GM23248 (cell line): ENCODE results near the gene TUBD1. TPM values are rescaled to one million over a fixed set of nuclear protein-coding genes. Genes with fewer than 3 reads are reported as not detected.
"Not testable (repeated sequence)": the region's sequence is repeated elsewhere in the genome, so short reads cannot be mapped to it uniquely, and the experiment has no call there.

ENCODE experiments used
- DNase-seq: peaks from one replicate; pipeline ENCODE4 v3.0.0-alpha.2; 2015
- H2AFZ ChIP-seq: fragments of 200-600 bp; sonication (generic); 2 replicates; pipeline ENCODE4 v1.6.1; 2016; ENCODE audit warnings: antibody characterized with exemption
- H3F3A ChIP-seq: fragments of 200-600 bp; sonication (generic); 2 replicates; pipeline ENCODE4 v1.6.1; 2016; ENCODE audit warnings: mild to moderate bottlenecking, antibody characterized with exemption, mixed run types; ENCODE audit not compliant: insufficient read depth
- H3K27ac ChIP-seq: fragments of 200-600 bp; sonication (generic); 2 replicates; pipeline ENCODE4 v1.5.1; 2016; ENCODE audit warnings: mild to moderate bottlenecking
- H3K27me3 ChIP-seq: fragments of 200-600 bp; sonication (generic); replicated peaks from 2 replicates; pipeline ENCODE4 v1.6.1; 2016; ENCODE audit warnings: mild to moderate bottlenecking; ENCODE audit not compliant: insufficient read depth
- H3K36me3 ChIP-seq: fragments of 200-600 bp; sonication (generic); 2 replicates; pipeline ENCODE4 v1.6.1; 2016; ENCODE audit warnings: low read depth, mild to moderate bottlenecking
- H3K4me1 ChIP-seq: fragments of 200-600 bp; sonication (generic); 2 replicates; pipeline ENCODE4 v1.6.1; 2016; ENCODE audit warnings: mild to moderate bottlenecking; ENCODE audit not compliant: insufficient read depth
- H3K4me2 ChIP-seq: fragments of 200-600 bp; sonication (generic); one replicate; pipeline ENCODE4 v1.6.1; 2016; ENCODE audit warnings: mild to moderate bottlenecking; ENCODE audit not compliant: unreplicated experiment
- H3K4me3 ChIP-seq: fragments of 200-600 bp; sonication (generic); 2 replicates; pipeline ENCODE4 v1.5.1; 2016; ENCODE audit warnings: mild to moderate bottlenecking
- H3K79me2 ChIP-seq: fragments of 200-600 bp; sonication (generic); 2 replicates; pipeline ENCODE4 v1.6.1; 2016; ENCODE audit warnings: mild to moderate bottlenecking; ENCODE audit not compliant: insufficient read depth
- H3K9ac ChIP-seq: fragments of 200-600 bp; sonication (generic); 2 replicates; pipeline ENCODE4 v1.6.1; 2016; ENCODE audit warnings: mild to moderate bottlenecking
- H3K9me2 ChIP-seq: fragments of 200-600 bp; sonication (generic); 2 replicates; pipeline ENCODE4 v1.6.1; 2016; ENCODE audit warnings: mixed run types, mild to moderate bottlenecking, moderate library complexity; ENCODE audit not compliant: insufficient read depth
- H3K9me3 ChIP-seq: fragments of 200-600 bp; sonication (generic); one replicate; pipeline ENCODE4 v1.6.1; 2017; ENCODE audit warnings: low read depth
- H4K20me1 ChIP-seq: fragments of 200-600 bp; sonication (generic); 2 replicates; pipeline ENCODE4 v1.6.0; 2016; ENCODE audit not compliant: insufficient read depth
- EZH2 ChIP-seq: fragments of 200-600 bp; sonication (generic); IDR thresholded peaks from 2 replicates; pipeline ENCODE4 v1.6.1; 2018; ENCODE audit warnings: antibody characterized with exemption, mild to moderate bottlenecking; ENCODE audit not compliant: insufficient read depth, poor library complexity, severe bottlenecking
- EZH2phosphoT487 ChIP-seq: fragments of 200-600 bp; sonication (generic); IDR thresholded peaks from 2 replicates; pipeline ENCODE4 v1.6.1; 2018; ENCODE audit warnings: antibody characterized with exemption, moderate library complexity, mild to moderate bottlenecking, low read depth; ENCODE audit not compliant: insufficient read depth
- WGBS, 2 experiments: methylation state at CpG; one replicate each; pipeline ENCODE4 v1.1.6; 2015 to 2017; ENCODE audit warnings: low lambda C conversion rate in 2 of 2, low coverage in 1 of 2; ENCODE audit errors: missing lambda C conversion rate in 2 of 2; 5-methylcytosine and 5-hydroxymethylcytosine counted together
- in situ Hi-C: fragments of 300-500 bp; cut with MboI; formaldehyde crosslinking; loops from 2 replicates; pipeline ENCODE4 v1.15.0; 2020
- polyA plus RNA-seq: library from polyadenylated mRNA; unstranded; fragments of >200 nt; fragmentation: Nextera tagmentation; extraction: Ambion mirVana; gene quantifications from 2 replicates; pipeline ENCODE4 v1.2.1, GENCODE V29; 2016
- total RNA-seq: library from RNA; depleted of rRNA; stranded (reverse); fragments of >200 nt; shearing (Covaris generic); gene quantifications from 2 replicates; pipeline ENCODE4 v1.2.3, GENCODE V29; 2014

TUBD1 gene
- total and polyA plus RNA-seq, 2 experiments from 2014 or later: 3.8 to 4.3 TPM

DNA sequence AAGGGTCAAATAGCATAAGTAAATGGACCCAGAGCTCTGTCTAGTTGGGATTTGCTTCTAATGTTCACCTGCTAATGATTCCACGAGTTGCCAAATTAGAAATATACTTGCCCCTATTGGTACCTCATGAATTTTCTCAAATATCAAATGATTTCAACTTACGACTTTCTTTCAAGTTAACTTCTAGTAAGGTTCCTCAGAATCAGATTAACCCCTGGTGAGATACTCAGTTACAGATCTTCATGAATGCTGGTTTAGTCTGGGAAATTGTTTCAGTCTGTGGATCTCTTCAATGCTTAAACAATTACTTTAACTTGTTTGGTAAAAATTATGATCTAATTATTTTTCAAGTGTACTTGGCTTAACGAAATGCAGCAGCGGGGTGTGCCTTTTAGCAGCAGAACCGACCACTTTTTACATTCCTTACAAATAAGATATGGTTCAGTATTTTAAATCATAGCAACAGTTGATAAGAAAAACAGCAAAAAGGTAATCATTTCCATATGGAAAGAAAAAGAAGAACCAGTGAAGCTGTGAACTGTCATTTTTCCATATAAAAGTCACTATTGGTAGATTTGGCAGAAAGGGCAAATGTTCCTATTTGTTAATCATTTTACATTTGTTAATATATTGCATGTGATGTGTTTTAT lies 34.5 kb downstream of the TUBD1 start:
- Histone ChIP-seq H2AFZ (peak overlapping the region; percentile 34; the same call in 1 of the 2 replicates), H3K36me3 (no peaks in the 10 kb centered on the region), H3K9me2 (no peaks in the 10 kb centered on the region), H3K9me3 (no peaks in the 10 kb centered on the region), H3K4me3 (no peak overlapping the region), H3K4me1 (peaks cover 17% of the 10 kb centered on the region), H3K27me3 (no peaks in the 10 kb centered on the region), H4K20me1 (no peaks in the 10 kb centered on the region), H3K27ac (peak overlapping the region; percentile 8; the same call in 1 of the 2 replicates), H3K9ac (peak overlapping the region; percentile 47), H3K4me2 (no peak overlapping the region), H3K79me2 (no peaks in the 10 kb centered on the region), H3F3A (peaks cover 11% of the 10 kb centered on the region)
- peak; percentile 27 for DNase-seq
- 38 to 39% methylated on average over 5 of the region's 5 CpGs for WGBS, 2 experiments
- no peak for TF ChIP-seq EZH2
- TF ChIP-seq EZH2phosphoT487: no peak
- in situ Hi-C loops: no loop called here

DNA sequence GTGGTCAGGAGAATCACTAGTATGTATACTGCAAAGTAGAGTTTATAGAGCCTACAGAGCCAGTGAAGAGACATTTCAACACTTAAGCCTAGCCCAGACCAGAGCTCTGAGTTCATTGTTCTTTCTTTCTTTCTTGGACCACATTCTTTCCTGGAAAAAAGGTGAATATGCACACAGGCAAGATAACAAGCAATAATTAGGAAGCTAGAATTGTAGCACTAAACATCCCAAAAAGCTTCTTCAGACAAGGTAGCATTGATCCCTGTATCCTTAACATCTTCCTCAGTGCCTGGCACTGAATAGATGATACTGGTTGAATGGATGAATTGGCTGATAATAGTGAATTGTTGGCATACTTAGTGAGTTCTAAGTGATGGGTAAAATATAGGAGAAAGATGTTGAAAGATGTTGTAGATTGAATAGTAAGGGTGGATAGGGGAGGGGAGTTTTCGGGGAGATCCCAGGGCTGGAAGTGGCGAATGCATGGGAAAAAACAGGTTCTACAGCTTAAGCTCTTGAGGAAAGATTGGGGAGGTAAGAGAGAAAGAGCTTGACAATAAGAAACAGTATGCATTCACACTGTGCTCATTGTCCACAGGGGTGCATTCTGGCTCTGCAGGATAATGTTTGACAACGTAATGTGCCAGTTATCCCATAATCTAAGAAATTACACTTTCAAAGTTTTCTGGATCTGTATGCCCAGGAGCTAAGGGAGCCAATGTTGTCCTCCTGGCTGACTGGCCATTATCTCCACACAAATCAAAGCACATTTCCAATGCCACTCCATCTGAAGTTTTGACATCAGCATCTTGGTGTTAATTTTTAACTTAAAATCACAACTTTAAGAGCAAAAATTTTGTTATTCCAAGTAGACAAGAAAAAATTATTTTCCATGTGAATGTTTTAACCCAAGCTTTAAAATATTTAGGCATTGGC lies 35.6 kb downstream of the TUBD1 start:
- H3K4me3 ChIP-seq: no peak overlapping the region
- H3K27me3 ChIP-seq: no peaks in the 10 kb centered on the region
- peaks cover 29% of the 10 kb centered on the region for H3K4me1 ChIP-seq
- in situ Hi-C loops: no loop called here
- H3K9me2 ChIP-seq: no peaks in the 10 kb centered on the region
- H3K4me2 ChIP-seq: no peak overlapping the region
- H2AFZ ChIP-seq: no peak overlapping the region
- WGBS, 2 experiments: 87 to 91% methylated on average over 3 of the region's 3 CpGs
- H3K9ac ChIP-seq: no peak overlapping the region
- TF ChIP-seq EZH2: no peak
- no peak for TF ChIP-seq EZH2phosphoT487
- no peaks in the 10 kb centered on the region for H4K20me1 ChIP-seq
- H3K79me2 ChIP-seq: no peaks in the 10 kb centered on the region
- no peak overlapping the region for H3K27ac ChIP-seq
- H3K9me3 ChIP-seq: no peaks in the 10 kb centered on the region
- peaks cover 23% of the 10 kb centered on the region for H3F3A ChIP-seq
- DNase-seq: no peak
- H3K36me3 ChIP-seq: no peaks in the 10 kb centered on the region

DNA sequence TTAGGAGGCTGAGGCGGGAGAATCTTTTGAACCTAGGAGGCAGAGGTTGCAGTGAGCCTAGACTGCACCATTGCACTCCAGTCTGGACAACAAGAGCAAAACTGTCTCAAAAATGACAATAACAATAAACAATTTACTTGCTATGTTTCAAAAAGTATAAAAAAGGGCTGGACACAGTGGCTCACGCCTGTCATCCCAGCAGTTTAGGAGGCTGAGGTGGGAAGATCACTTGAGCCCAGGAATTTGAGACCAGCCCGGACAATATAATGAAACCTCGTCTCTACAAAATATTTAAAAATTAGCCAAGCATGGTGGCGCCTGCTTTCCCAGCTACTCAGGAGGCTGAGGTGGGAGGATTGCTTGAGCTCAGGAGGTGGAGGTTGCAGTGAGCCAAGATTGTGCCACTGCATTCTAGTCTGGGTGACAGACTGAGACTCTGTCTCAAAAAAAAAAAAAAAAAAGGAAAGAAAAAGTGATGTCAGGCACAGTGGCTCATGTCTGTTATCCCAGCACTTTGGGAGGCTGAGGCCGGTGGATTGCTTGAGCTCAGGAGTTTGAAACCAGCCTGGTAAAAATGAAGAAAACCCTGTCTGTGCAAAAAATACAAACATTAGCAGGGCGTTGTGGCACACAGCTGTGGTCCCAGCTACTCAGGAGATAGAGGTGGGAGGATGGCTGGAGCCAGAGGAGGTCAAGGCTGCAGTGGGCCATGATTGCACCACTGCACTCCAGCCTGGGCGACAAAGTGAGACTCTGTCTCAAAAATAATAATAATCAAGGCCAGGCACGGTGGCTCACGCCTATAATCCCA lies 38.6 kb downstream of the TUBD1 start:
- H3K4me2 ChIP-seq, H3K79me2 ChIP-seq, H4K20me1 ChIP-seq, in situ Hi-C loops, H3K27me3 ChIP-seq, DNase-seq, H2AFZ ChIP-seq, H3K36me3 ChIP-seq, H3K9me2 ChIP-seq, H3K4me3 ChIP-seq, H3K9ac ChIP-seq, H3K9me3 ChIP-seq: not testable (repeated sequence)
- peak overlapping the region; percentile 23; the same call in 1 of the 2 replicates for H3K27ac ChIP-seq
- WGBS, 2 experiments: 86 to 89% methylated on average over 10 of the region's 10 CpGs
- peaks cover 39% of the 10 kb centered on the region for H3K4me1 ChIP-seq
- peaks cover 32% of the 10 kb centered on the region for H3F3A ChIP-seq
